ENCODE results near the gene CTAGE15. TPM values are rescaled to one million over a fixed set of nuclear protein-coding genes. Genes with fewer than 3 reads are reported as not detected.

The CTAGE15 gene
- total RNA-seq, 1 donor from 2014 or later = 0.47 TPM

Small RNAs within 50 kb of the gene (small RNA-seq; reads per million reads assigned to genes)
- gene AC073264.2 (not detected), gene RNU6-162P (not detected)

Other genes starting within 250 kb of the CTAGE15 start
- 91.1 TPM for gene FAM131B, start 209.1 kb upstream of the CTAGE15 start, total RNA-seq
- gene ZYX, start 190.5 kb upstream of the CTAGE15 start, total RNA-seq = 9.4 TPM
- not detected for gene EPHA1, start 162.9 kb upstream of the CTAGE15 start, total RNA-seq
- not detected for gene TAS2R60, start 128.3 kb upstream of the CTAGE15 start, total RNA-seq
- not detected for gene TAS2R41, start 93.9 kb upstream of the CTAGE15 start, total RNA-seq
- 0.78 TPM for gene TCAF2, start 49.2 kb downstream of the CTAGE15 start, total RNA-seq
- not detected for gene CTAGE6, start 185.9 kb downstream of the CTAGE15 start, total RNA-seq

Data from occipital lobe (tissue), 2 donors.